HFFc6 (cell line): Measurements from ENCODE around the gene ASCL2. TPM values are rescaled to one million over a fixed set of nuclear protein-coding genes. Genes with fewer than 3 reads are reported as not detected.
"Not testable (repeated sequence)": the region's sequence is repeated elsewhere in the genome, so short reads cannot be mapped to it uniquely, and the experiment has no call there.

Experiments
- DNase-seq: peaks from one replicate; pipeline ENCODE4 v3.0.0-alpha.2; 2018
- H3K27ac Mint-ChIP-seq: 2 replicates; pipeline ENCODE4 v1.8.0; 2020; ENCODE audit warnings: mild to moderate bottlenecking, mixed read lengths
- H3K27me3 Mint-ChIP-seq: 2 replicates; pipeline ENCODE4 v1.8.0; 2021; ENCODE audit warnings: mild to moderate bottlenecking, moderate library complexity, mixed read lengths; ENCODE audit not compliant: insufficient read depth
- H3K36me3 Mint-ChIP-seq: 2 replicates; pipeline ENCODE4 v1.8.0; 2021; ENCODE audit warnings: low read depth, mixed read lengths
- H3K4me1 Mint-ChIP-seq: 2 replicates; pipeline ENCODE4 v1.8.0; 2020; ENCODE audit warnings: low read depth, mixed read lengths
- H3K4me3 Mint-ChIP-seq: 2 replicates; pipeline ENCODE4 v1.8.0; 2020; ENCODE audit warnings: mild to moderate bottlenecking, moderate library complexity, mixed read lengths
- H3K9me3 Mint-ChIP-seq: 2 replicates; pipeline ENCODE4 v1.8.0; 2020; ENCODE audit warnings: mild to moderate bottlenecking, mixed read lengths
- CTCF ChIP-seq: fragments of 200-600 bp; sonication (generic); IDR thresholded peaks from 2 replicates; pipeline ENCODE4 v1.5.0; 2021; ENCODE audit warnings: antibody characterized with exemption, mild to moderate bottlenecking
- total RNA-seq, 6 experiments: library from RNA; stranded (reverse); fragmentation: NEBNext Ultra II Directional; extraction: Animal tissue kit (Norgen Biotek cat#: 25700); gene quantifications; 2 replicates in 1 of 6; 3 replicates in 5 of 6; pipeline ENCODE4 v1.2.3, GENCODE V29; 2021

The ASCL2 gene
- total RNA-seq, 6 experiments from 2014 or later: not detected

- Mint-ChIP-seq H3K27me3 (peaks cover 49% of the 10 kb centered on the region), H3K4me3 (no peak overlapping the region), H3K27ac (no peak overlapping the region), H3K4me1 (no peaks in the 10 kb centered on the region), H3K36me3 (no peaks in the 10 kb centered on the region), H3K9me3 (no peaks in the 10 kb centered on the region)
- no peak for DNase-seq
- TF ChIP-seq CTCF: no peak
These were observed 19.5 kb upstream of the ASCL2 start for GRCh38 chr11:2289859-2290258.

GRCh38 chr11:2289350-2289749 lies 19.0 kb upstream of the ASCL2 start:
- no peaks in the 10 kb centered on the region for H3K36me3 Mint-ChIP-seq
- no peak for DNase-seq
- peaks cover 51% of the 10 kb centered on the region for H3K27me3 Mint-ChIP-seq
- no peaks in the 10 kb centered on the region for H3K4me1 Mint-ChIP-seq
- H3K9me3 Mint-ChIP-seq: no peaks in the 10 kb centered on the region
- no peak for TF ChIP-seq CTCF
- H3K27ac Mint-ChIP-seq: no peak overlapping the region
- no peak overlapping the region for H3K4me3 Mint-ChIP-seq

GRCh38 chr11:2287091-2287490 lies 16.7 kb upstream of the ASCL2 start:
- Mint-ChIP-seq H3K27ac (no peak overlapping the region), H3K9me3 (no peaks in the 10 kb centered on the region; the same call in 1 of the 2 replicates), H3K4me3 (no peak overlapping the region), H3K36me3 (no peaks in the 10 kb centered on the region), H3K4me1 (no peaks in the 10 kb centered on the region), H3K27me3 (peaks cover 51% of the 10 kb centered on the region)
- no peak for TF ChIP-seq CTCF
- no peak for DNase-seq

GRCh38 chr11:2286350-2286749 lies 16.0 kb upstream of the ASCL2 start:
- not testable (repeated sequence) for H3K9me3 Mint-ChIP-seq, H3K27ac Mint-ChIP-seq, H3K36me3 Mint-ChIP-seq, H3K4me1 Mint-ChIP-seq, DNase-seq, H3K4me3 Mint-ChIP-seq
- peaks cover 51% of the 10 kb centered on the region for H3K27me3 Mint-ChIP-seq

GRCh38 chr11:2280208-2280607 lies 9.8 kb upstream of the ASCL2 start:
- Mint-ChIP-seq H3K27ac (no peak overlapping the region), H3K9me3 (no peaks in the 10 kb centered on the region; the same call in 1 of the 2 replicates), H3K36me3 (no peaks in the 10 kb centered on the region), H3K27me3 (peaks cover 45% of the 10 kb centered on the region), H3K4me3 (no peak overlapping the region), H3K4me1 (peaks cover 10% of the 10 kb centered on the region; the same call in 1 of the 2 replicates)
- no peak for TF ChIP-seq CTCF
- DNase-seq: no peak

GRCh38 chr11:2277933-2278523 lies 7.6 kb upstream of the ASCL2 start:
- H3K9me3 Mint-ChIP-seq: no peaks in the 10 kb centered on the region; the same call in 1 of the 2 replicates
- H3K4me3 Mint-ChIP-seq: no peak overlapping the region
- TF ChIP-seq CTCF: no peak
- H3K27me3 Mint-ChIP-seq: peaks cover 50% of the 10 kb centered on the region
- H3K36me3 Mint-ChIP-seq: no peaks in the 10 kb centered on the region
- DNase-seq: no peak
- peaks cover 10% of the 10 kb centered on the region; the same call in 1 of the 2 replicates for H3K4me1 Mint-ChIP-seq
- H3K27ac Mint-ChIP-seq: no peak overlapping the region
